ENCODE measurements around the gene KRTAP5-8.
"Not testable (repeated sequence)": the region's sequence is repeated elsewhere in the genome, so short reads cannot be mapped to it uniquely, and the experiment has no call there.

The KRTAP5-8 gene

GRCh38 chr11:71542879-71543777 is 5.3 kb downstream of the KRTAP5-8 start:
- DNase-seq (ENCODE audit: low read depth in 1 of 2, low spot score in 1 of 2), result no peak

- DNase-seq (ENCODE audit: low read depth in 1 of 2, low spot score in 1 of 2), result no peak
Measured at GRCh38 chr11:71543866-71544265, 6.0 kb downstream of the KRTAP5-8 start.

DNA sequence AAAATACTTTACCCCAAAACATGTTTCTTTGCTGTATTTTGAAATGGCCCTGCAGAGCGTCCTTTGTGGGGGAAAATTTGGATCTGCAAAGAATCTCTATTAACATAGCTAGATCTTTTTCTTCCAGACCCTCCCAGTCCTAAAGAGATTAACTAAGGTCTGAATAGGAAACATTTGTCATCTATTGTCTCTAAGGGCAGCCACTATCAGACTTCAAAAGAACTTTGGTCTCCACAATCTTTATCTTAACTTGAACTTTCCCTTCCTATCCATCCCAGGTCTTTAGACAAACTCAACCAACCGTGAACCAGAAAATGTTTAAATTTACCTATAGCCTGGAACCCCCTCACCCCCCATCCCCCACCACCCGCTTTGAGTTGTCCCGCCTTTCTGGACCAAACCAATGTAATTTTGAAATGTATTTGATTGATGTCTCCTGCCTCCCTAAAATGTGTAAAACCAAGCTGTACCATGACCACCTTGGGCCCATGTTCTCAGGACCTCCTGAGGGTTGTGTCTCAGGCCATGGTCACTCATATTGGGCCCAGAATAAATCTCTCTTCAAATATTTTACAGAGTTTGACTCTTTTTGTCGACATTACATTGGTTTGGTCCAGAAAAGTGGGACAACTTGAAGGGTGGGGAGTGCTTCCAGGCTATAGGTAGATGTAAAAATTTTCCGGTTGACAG is 6.8 kb downstream of the KRTAP5-8 start:
- no peak for DNase-seq (ENCODE audit: low read depth in 1 of 2, low spot score in 1 of 2)

DNA sequence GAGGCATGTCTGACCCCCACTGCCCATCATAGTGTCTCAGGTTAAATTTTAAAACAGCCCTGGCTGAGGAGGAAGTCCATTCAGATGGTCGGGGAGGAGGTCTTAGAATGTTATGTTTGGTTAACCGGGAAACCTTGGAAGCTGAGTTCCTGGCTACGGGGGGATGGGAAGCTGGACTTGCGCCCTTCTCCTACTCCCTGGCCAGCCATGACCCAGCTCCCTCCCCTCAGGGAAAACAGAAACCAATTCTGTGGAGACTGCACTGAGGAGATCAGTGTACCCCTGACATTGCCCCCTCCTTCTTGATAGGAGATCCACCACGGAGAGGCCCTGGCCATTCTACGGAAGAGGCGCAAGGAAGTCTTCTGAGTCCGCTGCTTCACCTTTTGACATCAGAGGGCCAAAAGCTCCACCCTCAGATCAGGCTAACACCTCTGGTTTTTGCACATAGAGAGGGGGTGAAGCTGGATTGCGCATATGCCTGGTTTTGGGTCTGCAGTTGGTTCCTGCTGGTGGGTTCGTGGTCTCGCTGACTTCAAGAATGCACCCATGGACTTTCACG is 7.7 kb downstream of the KRTAP5-8 start:
- DNase-seq (ENCODE audit: low read depth in 1 of 2, low spot score in 1 of 2), result no peak

- no peak for DNase-seq (ENCODE audit: low read depth in 1 of 2, low spot score in 1 of 2)
Measured at GRCh38 chr11:71548120-71548519, 10.3 kb downstream of the KRTAP5-8 start, which contains the start of gene KRTAP5-9. Gene KRTAP5-9, plus strand, starts transcription at chr11:71548420. Its CDS starts 238 bp downstream, at chr11:71548658.

- no peak for DNase-seq (ENCODE audit: low read depth in 1 of 2, low spot score in 1 of 2)
Measured at GRCh38 chr11:71548716-71549151, 10.9 kb downstream of the KRTAP5-8 start.

DNA sequence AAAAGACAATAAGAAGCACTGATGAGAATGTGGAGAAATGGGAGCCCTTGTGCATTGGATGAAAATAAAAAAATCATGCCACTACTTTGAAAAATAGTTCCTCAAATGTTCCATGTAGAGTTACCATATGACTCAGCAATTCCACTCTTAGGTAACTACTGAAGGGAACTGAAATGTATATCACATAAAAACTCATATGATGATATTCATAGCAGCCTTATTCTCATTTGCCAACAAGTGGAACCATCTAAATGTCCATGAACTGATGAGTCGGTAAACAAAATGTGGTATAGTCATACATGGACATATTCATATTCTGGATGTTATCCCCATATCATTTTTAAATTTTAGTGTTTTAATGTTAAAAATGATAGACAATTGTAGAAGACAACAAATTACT is 13.9 kb downstream of the KRTAP5-8 start:
- DNase-seq (ENCODE audit: low read depth in 1 of 2, low spot score in 1 of 2), result no peak

DNA sequence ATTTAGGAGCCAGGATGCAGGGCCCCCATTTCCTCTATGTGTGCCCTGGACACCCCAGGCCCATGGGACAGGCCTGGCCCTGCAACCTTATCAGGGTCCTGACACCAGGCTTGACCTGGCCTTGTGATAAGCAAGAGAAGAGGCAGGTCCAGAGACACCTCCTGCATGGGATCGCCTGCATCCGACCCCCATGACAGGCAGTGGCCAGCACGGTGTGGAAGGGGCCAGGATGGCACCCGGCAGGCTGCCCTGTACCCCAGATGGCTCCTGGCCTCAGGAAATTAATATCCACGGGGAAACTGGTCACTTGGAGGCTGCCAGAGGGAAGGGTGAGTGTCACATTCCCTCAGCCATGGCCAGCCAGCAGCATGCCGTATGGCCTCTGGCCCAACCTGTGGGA is 17.2 kb downstream of the KRTAP5-8 start:
- no peak for DNase-seq (ENCODE audit: low read depth in 1 of 2, low spot score in 1 of 2)

DNA sequence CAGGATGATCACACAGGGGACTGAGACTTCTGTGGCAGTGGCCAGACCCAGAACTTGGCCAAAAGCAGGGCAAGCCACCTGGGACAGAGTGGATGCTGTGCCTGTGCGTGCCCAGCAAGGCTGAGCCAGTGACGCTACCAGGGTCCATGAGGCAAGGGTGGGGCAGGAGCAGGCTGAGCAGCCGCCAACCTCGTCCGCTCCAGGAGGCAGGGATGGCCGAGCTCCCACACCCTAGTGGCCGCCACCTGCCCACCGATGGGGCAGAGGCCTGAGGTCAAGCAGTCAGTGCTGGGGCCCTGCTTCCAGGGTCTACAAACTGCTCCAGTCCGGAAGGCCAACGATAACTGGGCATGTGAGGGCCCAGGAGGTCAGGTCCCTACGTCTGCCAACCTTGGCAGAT is 17.7 kb downstream of the KRTAP5-8 start:
- no peak for DNase-seq (ENCODE audit: low read depth in 1 of 2, low spot score in 1 of 2)

GRCh38 chr11:71556018-71556417 is 18.2 kb downstream of the KRTAP5-8 start:
- DNase-seq (ENCODE audit: low read depth in 1 of 2, low spot score in 1 of 2), result no peak

DNA sequence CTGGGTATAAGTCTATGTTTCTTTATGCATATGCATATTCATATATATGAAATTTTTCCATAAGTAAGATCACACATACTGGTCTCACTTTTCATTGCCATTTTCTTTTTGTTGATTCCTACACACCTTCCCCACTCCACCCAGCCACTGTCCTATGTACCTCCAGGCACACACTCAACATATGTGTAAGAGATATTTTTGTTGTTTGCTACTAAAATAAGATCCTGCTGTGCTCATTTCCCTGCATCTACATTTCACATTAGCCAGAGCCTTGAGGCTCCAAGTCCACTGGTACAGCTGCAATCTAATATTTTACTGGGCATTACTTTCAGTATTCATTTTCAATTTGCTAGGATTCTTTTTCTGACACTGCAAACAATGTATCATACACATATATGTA is 19.4 kb downstream of the KRTAP5-8 start:
- DNase-seq (ENCODE audit: low read depth in 1 of 2, low spot score in 1 of 2), result no peak

- no peak for DNase-seq (ENCODE audit: low read depth in 1 of 2, low spot score in 1 of 2)
Measured at GRCh38 chr11:71558996-71559395, 21.2 kb downstream of the KRTAP5-8 start.

- DNase-seq (ENCODE audit: low read depth in 1 of 2, low spot score in 1 of 2), result no peak
Measured at GRCh38 chr11:71562120-71562519, 24.3 kb downstream of the KRTAP5-8 start.

GRCh38 chr11:71563406-71563805 is 25.6 kb downstream of the KRTAP5-8 start:
- no peak for DNase-seq (ENCODE audit: low read depth in 1 of 2, low spot score in 1 of 2)

DNA sequence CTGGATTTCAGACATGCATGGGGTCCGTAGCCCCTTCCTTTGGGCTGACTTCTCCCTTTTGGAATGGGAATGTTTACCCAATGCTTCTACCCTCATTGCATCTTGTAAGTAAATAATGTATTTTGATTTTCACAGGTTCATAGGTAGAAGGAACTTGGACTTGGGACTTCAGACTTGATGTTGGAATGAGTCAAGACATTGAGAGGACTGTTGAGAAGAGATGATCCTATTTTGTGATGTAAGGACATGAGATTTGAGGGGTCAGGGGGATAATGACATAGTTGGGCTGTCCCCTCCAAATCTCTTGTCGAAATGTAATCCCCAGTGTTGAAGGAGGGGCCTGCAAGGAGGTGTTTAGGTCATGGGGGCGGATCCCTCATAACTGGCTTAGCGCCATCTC is 26.6 kb downstream of the KRTAP5-8 start:
- no peak for DNase-seq (ENCODE audit: low read depth in 1 of 2, low spot score in 1 of 2)

GRCh38 chr11:71565263-71565662 is 27.4 kb downstream of the KRTAP5-8 start, which contains the start of gene KRTAP5-10:
Gene KRTAP5-10, plus strand, starts transcription at chr11:71565563. Its CDS starts 25 bp downstream, at chr11:71565588.
- DNase-seq (ENCODE audit: low read depth in 1 of 2, low spot score in 1 of 2), result no peak

GRCh38 chr11:71566081-71566620 is 28.3 kb downstream of the KRTAP5-8 start:
- DNase-seq (ENCODE audit: low read depth in 1 of 2, low spot score in 1 of 2), result no peak

DNA sequence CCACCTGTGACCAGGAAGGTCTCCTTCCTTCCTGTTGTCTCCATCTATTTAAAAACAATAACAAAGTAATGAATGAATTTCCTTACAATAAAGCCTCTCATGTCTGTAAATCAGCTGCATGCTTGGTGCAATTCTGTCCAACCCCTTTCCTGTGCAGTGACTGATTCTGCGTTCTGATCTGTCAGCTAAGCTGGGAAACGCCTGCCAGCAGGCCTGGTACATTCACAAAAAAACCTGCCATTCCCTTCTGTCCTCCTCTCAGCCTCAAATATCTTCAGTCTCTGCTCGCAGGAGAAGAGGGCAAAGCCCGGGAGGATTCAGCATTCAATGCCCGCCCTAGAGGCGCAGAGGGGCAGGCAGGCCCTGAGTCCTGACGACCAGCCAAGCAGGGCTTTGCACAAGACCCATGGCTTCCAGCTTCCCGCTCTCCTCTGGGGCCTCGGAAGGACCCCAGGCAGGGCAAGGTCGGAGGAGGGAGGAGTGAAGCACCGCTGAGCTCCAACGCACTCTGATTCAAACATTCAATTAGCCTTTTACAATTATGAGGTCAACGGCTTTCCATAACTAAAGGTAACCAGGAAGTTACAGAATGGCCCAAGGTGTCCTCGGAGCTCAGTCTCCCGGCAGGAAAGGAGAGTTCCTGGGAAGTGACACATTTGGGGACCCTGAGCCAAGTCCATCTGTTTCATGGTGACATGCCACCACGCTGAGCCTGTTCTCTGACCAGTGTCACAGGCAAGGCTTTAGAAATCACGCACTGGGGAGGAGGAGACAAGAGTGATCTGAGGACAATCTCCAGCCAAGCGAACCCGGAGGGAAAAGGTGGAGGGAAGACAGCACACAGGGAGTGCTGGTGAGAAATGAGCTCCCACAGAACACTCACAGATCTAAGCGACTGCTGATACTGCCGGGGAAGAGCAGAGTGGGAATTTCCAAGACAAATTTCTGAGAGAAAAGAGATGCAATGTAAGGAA is 29.1 kb downstream of the KRTAP5-8 start:
- not testable (repeated sequence) for DNase-seq (ENCODE audit: low read depth in 1 of 2, low spot score in 1 of 2)

GRCh38 chr11:71567633-71568032 is 29.8 kb downstream of the KRTAP5-8 start:
- not testable (repeated sequence) for DNase-seq (ENCODE audit: low read depth in 1 of 2, low spot score in 1 of 2)

DNA sequence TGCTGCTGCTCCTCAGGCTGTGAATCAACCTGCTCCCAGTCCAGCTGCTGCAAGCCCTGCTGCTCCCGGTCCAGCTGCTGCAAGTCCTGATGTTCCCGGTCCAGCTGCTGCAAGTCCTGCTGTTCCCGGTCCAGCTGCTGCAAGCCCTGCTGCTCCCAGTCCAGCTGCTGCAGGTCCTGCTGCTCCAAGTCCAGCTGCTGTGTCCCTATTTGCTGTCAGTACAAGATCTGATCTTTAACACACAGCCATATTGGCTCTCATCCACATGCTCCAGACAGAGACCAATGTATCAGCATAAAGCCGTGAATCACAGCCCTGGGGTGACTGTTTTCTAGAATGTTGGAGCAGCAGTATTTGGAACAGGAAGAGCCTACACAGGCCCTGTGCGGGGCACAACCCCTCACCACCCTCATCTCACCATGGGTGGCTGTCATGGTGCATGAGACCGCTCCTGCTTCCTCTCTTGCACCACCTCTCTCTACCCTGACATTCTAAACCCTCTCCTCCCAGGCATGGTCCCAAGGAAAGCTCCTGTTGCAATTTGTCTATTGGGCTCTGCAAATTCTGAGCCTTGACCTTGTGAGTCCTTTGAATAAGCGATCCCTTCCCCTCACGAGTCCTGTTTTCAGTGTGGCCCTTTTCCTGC is 31.0 kb downstream of the KRTAP5-8 start:
- DNase-seq (ENCODE audit: low read depth in 1 of 2, low spot score in 1 of 2), result no peak
